Head of caudate nucleus (tissue), 42 donors: ENCODE results near the gene MAPK11.

Experiments
- DNase-seq, 42 donors: peaks; one replicate each; pipeline versions ENCODE4 v3.0.0 to v3.0.0-alpha.2; 2020 to 2021; ENCODE audit warnings: mixed read lengths in 7 of 42
- intact Hi-C: fragments of 100-400 bp; cut with DNase I; formaldehyde crosslinking; loops from one replicate; pipeline ENCODE4 v1.15.0; 2022

MAPK11 gene

DNA sequence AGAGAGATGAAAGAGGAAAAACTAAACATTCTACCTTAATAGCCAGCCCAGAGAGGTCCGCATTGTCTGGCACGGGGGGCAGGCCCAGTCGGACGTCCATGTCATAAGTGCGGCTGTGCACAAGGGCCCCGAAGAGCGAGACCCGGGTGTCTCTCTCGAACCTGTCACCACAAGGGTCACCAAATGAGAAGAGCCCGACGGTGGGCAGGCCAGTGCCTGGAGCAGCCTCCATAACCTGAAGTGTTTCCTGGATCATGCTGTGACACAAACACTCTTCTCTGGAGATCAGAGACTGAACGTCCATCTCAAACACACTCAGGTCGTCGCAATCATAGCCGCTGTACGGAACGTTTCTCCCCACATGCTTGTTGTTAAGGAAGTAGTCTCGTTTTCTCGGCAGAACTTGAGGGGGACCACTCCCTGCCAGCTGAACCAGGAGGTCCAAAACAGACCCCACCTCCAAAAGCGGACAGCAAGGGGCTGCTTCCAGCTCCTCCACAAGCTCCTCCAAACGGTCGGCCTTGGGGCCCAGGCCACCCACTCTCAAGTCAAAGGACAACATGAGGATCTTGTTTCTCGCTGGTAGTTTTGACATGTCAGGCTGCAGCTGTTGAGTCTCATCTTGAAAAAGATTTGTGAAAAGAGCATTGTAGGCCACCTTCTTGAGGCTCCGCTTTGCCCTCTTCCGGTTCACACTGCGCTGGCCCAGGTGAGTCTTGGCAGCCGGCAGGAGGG lies 26.3 kb downstream of the MAPK11 start:
- intact Hi-C loops = loop anchor here (5.0 to 10.0 kb wide), 2 partner anchors 98 to 261 kb away; partner anchors contain the start of genes LMF2, NCAPH2 and PPP6R2
- no peak for DNase-seq

DNA sequence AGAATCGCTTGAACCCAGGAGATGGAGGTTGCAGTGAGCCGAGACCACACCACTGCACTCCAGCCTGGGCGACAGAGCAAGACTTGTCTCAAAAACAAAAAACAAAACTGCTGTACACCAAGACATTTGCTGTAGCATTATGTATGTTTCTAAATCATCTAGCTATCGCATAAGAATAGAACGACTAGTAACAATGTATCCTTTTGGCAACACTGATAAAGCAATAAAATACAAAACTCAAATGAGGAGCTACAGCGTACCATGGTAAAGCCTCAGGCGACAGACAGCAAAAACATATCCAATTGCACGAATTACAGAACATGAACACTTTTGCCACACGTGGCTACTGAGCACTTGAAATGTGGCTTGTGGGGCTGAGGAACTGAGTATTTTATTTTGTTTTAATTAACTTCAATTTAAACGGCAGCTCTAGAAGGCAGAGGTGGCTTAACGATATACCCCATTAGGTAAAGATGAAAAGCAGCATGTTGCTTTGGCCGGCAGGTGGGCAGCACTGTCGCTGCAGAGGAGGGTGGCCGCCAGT lies 27.7 kb downstream of the MAPK11 start:
- intact Hi-C loops = loop anchor here (5.0 to 10.0 kb wide), 2 partner anchors 100 to 262 kb away; partner anchors contain the start of genes LMF2, NCAPH2 and PPP6R2
- DNase-seq = no peak

- no peak for DNase-seq
- intact Hi-C loops = no loop called here
Observed at GRCh38 chr22:50238755-50239154, 31.4 kb downstream of the MAPK11 start.

DNA sequence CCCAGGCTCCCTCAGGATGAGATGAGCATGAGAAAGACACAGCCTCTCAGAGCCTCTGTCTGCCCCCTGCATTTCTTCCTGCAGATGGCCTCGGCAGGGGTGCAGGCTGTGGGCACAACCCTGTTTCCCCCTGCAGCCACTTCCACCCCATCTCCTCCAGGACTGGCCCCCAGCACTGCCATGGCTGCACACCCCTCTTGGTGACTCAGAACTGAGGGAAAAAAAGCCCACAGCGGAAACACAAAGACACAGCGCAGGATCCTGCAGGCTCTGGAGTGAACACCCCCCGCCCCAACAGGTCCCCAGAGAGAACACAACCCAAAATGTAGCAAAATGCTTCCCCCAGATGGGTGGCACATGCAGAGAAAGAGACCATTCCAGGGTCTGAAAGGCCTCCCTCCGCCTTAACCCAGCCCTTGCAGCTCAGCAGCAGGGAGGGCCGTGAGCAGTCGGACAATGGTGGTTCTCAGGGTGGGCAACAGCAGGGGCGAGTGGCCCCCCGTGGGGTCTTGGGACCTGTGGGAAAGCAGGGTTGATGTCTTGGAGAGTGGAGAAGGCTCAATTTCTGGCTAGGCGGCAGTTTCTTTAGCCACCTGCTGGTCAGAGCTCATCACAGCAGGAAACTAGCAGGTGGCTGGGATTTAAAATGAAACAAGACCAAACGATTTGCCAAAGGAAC lies 33.3 kb downstream of the MAPK11 start:
- intact Hi-C loops = no loop called here
- DNase-seq = no peak

DNA sequence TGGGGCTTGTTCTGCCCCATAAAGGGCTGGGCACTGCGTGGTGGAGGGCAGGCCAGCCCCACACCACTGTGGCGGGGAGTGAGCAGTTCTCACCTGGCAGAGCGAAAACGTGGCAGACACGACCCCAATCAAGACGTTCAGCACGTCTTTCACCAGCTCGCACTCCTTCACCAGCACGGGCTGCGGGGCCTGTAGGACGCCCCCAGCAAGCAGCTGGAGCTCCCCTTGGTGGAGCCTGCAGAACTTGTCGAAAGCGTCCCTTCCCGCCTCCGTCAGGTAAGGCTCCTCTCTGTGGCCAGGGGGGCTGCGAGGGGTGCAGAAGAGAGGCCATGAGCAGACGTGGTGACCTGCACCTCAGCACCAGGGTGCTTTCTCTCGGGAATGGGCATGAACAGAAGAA lies 37.0 kb downstream of the MAPK11 start:
- intact Hi-C loops = no loop called here
- DNase-seq = no peak

DNA sequence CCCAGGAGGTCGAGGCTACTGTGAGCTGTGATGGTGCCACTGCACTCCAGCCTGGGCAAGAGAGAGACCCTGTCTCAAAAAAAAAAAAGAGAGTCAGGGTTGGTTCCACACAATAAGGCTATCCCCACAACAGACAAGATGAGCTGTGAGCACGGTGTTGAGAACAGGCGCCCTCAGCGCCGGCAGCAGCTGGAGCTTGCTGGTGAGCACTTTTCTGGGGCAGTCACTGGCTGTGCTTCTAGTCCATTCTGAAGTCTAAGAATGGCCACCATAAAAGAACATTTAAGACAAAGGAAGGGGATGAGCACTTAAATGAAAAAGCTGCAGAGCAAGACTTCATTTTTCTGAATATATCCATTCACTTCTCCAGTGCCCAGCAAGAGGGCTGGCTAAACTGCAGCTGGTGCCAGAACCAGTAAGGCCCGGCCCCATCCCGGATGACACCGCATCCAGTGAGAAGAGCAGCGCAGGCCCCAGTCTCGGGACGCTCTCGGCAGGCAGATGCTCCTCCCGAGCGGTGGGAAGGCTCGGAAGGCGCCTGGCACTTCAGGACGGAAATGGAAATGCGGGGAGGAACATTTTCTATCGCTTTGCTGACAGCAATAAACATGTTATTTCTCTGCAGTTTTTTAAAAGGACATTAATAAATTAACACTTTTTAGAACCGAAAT lies 37.6 kb downstream of the MAPK11 start:
- intact Hi-C loops = no loop called here
- DNase-seq = no peak

GRCh38 chr22:50229370-50229769 lies 40.8 kb downstream of the MAPK11 start:
- no peak for DNase-seq
- intact Hi-C loops = no loop called here

- no peak for DNase-seq
- intact Hi-C loops = no loop called here
Observed at GRCh38 chr22:50228366-50228765, 41.8 kb downstream of the MAPK11 start.

DNA sequence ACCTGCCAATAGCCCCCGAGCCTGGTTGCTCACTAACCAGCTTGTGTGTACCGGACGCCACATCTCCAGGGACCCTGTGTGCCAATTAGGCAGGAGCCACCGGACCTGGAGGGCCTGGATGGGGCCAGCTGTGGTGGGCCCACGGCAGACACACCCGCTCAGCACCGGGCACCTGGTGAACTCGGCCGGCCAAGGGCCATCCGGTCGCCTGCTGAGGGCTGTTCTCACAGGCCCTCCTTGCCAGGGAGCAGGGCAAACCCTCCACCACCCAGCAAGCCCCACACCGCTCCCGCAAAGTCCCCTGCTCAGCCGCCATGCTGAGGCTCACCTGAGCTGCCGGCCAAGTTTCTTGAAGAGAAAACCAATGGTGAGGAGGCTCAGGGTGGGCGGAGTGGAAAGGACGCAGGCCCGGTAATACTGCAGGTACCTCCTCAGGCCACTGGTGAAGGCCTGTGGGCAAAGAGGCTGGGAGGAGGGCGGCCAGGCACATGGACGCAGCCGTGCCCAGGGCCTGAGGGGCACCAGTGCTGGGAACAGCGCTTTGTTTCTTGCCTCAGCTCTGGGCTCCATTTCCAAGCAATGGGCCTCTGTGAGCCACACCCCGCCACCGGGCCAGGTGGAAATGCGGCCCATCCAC lies 42.5 kb downstream of the MAPK11 start:
- no peak for DNase-seq
- intact Hi-C loops = no loop called here

DNA sequence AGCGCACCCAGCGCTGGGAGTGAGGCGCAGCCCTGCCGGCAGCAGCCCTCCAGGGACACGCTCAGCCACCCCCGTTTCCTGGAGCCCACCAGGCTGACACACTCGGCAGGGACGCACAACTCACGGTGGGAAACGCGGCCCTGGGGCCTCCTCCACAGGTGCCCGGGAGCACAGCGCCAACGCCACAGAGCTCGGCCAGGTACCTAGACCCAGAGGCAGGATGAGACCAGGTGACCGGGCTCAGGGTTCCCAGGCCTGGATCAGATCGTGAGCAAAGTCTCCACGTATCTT lies 43.4 kb downstream of the MAPK11 start:
- no peak for DNase-seq
- intact Hi-C loops = no loop called here

GRCh38 chr22:50226063-50226874 lies 43.9 kb downstream of the MAPK11 start:
- intact Hi-C loops = no loop called here
- DNase-seq = no peak

DNA sequence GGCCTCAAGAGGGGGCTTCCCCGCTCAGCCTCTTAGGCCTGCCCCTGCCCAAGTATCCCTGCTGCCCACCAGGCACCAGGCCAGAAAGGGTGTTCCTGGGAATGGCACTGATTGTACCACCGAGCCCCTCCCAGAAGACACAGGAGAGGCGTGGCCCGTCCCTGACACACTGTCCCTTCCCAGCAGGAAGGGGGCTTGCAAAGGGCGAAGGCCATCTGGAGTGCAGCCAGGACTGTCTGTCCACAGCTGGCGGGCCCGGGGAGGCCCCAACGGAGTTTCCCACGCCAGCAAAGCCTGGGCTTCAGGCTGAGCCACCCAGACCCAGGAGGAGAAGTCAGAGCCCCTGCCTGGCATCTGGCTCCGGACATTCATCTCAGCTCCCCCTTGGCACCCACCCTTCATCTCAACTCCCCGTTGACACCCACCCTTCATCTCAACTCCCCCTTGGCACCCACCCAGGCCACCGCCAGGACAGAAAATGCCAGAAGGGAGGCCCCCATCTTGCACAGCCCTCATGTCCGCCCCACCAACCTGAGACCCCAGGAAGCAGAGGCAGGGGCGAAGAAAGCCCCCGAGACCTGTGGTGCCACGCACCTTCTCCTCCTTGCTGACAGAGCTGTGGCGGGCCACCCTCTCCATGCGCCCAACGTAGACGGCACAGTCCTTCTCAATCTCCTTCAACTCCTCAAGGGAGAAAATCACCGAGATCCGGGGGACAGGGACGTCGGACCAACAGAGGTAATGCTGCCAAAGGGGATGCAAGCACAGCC lies 44.8 kb downstream of the MAPK11 start:
- DNase-seq = no peak
- intact Hi-C loops = no loop called here

DNA sequence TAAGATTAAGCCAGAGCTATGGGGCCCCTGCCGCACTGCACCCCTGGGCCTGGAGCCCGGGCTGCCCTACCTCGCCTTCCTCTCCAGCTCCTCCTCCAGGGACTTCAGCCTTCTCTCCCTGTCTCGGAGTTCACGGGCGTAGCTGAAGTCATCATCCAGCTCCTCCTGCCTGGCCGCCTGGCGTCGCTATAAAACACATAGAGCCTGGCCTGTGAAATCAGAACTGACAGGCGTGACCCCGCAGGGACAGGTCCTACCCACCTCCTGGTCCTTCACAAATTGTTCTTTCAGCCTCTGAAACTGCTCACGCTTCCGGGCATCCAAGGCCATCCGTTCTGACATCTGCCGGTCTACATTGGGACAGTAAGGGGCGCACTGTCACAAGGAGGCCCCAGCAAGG lies 46.1 kb downstream of the MAPK11 start:
- DNase-seq = no peak
- intact Hi-C loops = no loop called here

- no peak for DNase-seq
- intact Hi-C loops = no loop called here
Observed at GRCh38 chr22:50222508-50222907, 47.7 kb downstream of the MAPK11 start.

DNA sequence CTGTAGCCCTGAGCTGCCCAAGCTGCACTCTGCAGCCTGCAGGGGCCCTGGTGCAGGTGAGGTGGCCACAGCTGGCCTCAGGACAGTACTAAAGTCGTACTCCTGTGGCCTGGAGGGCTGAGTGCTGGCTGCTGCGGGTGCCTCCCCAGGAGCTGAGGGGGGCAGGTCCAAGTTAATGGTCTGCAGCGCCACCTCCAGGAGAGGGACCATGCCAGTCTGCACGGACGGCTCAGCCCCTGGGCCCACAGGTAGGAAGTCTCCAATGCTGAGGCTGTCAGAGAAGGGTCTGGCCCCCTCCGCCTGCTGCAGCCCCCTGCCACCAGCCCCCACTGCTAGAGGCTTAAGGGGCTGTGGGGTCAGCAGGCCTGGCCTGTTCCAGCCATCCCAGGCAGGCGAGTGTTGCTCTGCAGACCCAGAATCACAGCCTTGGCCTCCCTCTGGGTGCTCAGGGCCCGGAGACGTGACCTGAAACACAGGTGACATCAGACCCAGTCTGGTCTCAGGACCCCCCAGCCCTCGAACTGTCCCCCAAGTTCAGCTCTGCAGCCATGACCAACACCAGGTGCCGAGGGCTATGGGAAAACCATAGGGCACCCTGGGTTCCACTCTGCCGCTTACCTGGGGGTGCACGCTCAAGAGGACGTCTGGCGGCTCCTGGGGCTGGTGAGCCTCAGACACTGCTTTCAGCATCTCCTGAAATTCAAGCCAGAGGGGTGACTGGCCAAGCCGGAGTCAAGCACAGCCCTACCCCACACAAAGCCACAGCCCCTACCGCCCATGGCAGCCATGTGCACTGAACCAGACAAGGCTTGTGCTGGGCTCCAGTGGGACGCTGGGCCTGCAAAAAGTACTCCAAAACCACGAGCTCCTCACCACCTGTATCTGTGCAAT lies 48.5 kb downstream of the MAPK11 start:
- intact Hi-C loops = no loop called here
- DNase-seq = no peak

DNA sequence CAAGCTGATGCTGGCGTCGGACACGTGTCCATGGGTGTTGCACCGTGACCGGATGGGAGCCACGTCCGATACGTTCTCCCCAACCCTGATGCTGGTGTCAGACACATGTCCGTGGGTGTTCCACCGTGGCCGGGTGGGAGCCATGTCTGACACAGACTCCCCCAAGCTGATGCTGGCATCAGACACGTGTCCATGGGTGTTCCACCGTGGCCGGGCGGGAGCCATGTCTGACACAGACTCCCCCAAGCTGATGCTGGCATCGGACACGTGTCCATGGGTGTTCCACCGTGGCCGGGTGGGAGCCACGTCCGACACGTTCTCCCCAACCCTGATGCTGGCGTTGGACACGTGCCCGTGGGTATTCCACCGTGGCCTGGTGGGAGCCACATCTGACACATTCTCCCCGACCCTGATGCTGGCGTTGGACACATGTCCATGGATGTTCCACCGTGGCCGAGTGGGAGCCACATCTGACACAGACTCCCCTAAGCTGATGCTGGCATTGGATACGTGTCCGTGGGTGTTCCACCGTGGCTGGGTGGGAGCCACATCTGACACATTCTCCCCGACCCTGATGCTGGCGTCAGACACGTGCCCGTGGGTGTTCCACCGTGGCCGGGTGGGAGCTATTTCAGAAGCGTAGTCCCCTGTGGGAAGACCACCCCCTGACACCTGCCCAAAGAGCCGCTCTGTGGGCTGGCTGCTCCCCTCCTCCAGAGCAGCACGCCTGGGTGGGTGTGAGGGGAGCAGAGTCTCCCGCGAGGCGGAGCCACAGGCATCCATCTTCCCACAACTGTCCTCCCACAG lies 49.4 kb downstream of the MAPK11 start:
- no peak for DNase-seq
- intact Hi-C loops = no loop called here
